ENCODE measurements around the gene RAD21L1.

RAD21L1 gene

DNA sequence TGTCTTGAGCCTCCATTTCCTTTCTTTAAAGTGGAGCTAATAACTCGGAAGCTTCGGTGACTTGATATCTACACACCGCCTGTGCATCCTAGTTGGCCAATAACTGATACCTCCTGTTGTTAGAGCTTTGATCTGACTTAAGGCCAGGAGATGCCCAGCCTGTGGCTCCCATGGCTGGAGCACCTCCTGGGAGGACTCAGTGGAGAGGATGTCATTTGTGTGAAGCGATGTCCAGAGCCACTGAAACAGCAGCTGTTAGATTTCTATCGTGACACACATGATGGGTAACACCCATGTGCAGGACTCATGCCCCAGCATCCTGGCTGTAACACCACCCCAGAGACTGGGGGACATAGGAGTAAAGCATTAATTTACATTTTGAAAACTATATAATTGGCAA is 72.3 kb downstream of the RAD21L1 start:
- no peak for DNase-seq (ENCODE audit: extremely low spot score)
- POLR2A ChIA-PET, result no interaction called here
- CTCF ChIA-PET, result no interaction called here
- no peak for TF ChIP-seq FOXA1 (IDR thresholded peaks at IDR 0.05)
- no peak for TF ChIP-seq ELF4 (IDR thresholded peaks at IDR 0.05)
- no peak for TF ChIP-seq FOXK2 (IDR thresholded peaks at IDR 0.05)
- no peak for TF ChIP-seq SUZ12 (IDR thresholded peaks at IDR 0.05)
- no peak for TF ChIP-seq NFRKB (IDR thresholded peaks at IDR 0.05)
- no peak for TF ChIP-seq L3MBTL2 (conservative IDR thresholded peaks at IDR 0.05)
- no peak for TF ChIP-seq LEF1 (IDR thresholded peaks at IDR 0.05; ENCODE audit: borderline replicate concordance)
- no peak for TF ChIP-seq BHLHE40 (IDR thresholded peaks at IDR 0.05; ENCODE audit: borderline replicate concordance)
- no peak for TF ChIP-seq ZNF384 (IDR thresholded peaks at IDR 0.05)

DNA sequence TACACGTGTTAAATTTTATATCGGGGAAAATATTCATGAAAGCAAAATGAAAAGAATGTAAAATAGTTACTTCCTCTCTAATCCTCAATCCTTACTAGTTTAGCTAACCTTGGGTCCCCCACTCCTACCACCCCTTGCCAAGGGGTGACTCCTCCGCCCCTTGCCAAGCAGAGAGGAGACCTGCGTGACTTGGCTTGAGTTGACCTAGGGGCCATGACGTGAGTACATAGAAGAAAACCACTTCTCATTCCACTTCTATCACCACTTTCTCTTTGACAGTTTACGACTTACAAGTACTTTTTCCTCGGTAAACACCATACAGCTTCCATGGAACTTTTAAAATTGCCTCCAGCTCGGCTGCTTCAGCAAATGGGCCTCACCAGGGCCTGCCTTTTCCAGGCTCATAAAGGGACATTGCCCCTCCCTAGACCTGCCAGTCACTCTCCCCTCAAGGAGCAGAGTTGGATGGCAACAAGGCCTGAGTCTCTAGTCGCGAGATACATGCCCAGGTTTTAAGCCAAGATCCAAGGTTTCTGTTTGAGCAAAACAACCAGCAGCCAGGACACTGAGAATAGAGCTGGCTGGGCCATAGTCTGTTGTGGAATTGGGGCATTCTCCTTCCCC is 73.2 kb downstream of the RAD21L1 start:
- CTCF ChIA-PET, result interaction anchor here (0.7 kb wide), 1 partner anchor 9 kb away, joined by 4 read pairs; no protein-coding TSS in a partner anchor
- DNase-seq (ENCODE audit: extremely low spot score), result no peak
- POLR2A ChIA-PET, result no interaction called here
- TF ChIP-seq TARDBP (IDR thresholded peaks at IDR 0.05) (no peak), ELF4 (IDR thresholded peaks at IDR 0.05) (no peak), HDGF (IDR thresholded peaks at IDR 0.05; ENCODE audit: borderline replicate concordance) (no peak), L3MBTL2 (conservative IDR thresholded peaks at IDR 0.05) (no peak), FOXM1 (IDR thresholded peaks at IDR 0.05; ENCODE audit: borderline replicate concordance) (no peak), ZNF384 (IDR thresholded peaks at IDR 0.05) (no peak), BHLHE40 (IDR thresholded peaks at IDR 0.05; ENCODE audit: borderline replicate concordance) (no peak), FOXK2 (IDR thresholded peaks at IDR 0.05) (no peak), CTBP1 (IDR thresholded peaks at IDR 0.05; ENCODE audit: borderline replicate concordance) (no peak), SP1 (IDR thresholded peaks at IDR 0.05) (no peak)
- TF ChIP-seq, protein P1, sequence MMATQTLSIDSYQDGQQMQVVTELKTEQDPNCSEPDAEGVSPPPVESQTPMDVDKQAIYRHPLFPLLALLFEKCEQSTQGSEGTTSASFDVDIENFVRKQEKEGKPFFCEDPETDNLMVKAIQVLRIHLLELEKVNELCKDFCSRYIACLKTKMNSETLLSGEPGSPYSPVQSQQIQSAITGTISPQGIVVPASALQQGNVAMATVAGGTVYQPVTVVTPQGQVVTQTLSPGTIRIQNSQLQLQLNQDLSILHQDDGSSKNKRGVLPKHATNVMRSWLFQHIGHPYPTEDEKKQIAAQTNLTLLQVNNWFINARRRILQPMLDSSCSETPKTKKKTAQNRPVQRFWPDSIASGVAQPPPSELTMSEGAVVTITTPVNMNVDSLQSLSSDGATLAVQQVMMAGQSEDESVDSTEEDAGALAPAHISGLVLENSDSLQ (IDR thresholded peaks at IDR 0.05), result no peak

GRCh38 chr20:1299522-1299921 is 73.7 kb downstream of the RAD21L1 start:
- CTCF ChIA-PET, result no interaction called here
- DNase-seq (ENCODE audit: extremely low spot score), result peak; percentile 46
- TF ChIP-seq L3MBTL2 (conservative IDR thresholded peaks at IDR 0.05), result no peak
- no peak for TF ChIP-seq CTBP1 (IDR thresholded peaks at IDR 0.05; ENCODE audit: borderline replicate concordance)
- TF ChIP-seq LEF1 (IDR thresholded peaks at IDR 0.05; ENCODE audit: borderline replicate concordance), result no peak
- no peak for TF ChIP-seq NFRKB (IDR thresholded peaks at IDR 0.05)
- POLR2A ChIA-PET, result no interaction called here

- CTCF ChIA-PET, result no interaction called here
- DNase-seq (ENCODE audit: extremely low spot score), result no peak
- POLR2A ChIA-PET, result no interaction called here
- no peak for TF ChIP-seq SP1 (IDR thresholded peaks at IDR 0.05)
- no peak for TF ChIP-seq L3MBTL2 (conservative IDR thresholded peaks at IDR 0.05)
- no peak for TF ChIP-seq ARNT (IDR thresholded peaks at IDR 0.05)
- TF ChIP-seq FOXK2 (IDR thresholded peaks at IDR 0.05), result no peak
- no peak for TF ChIP-seq LEF1 (IDR thresholded peaks at IDR 0.05; ENCODE audit: borderline replicate concordance)
- TF ChIP-seq ELF4 (IDR thresholded peaks at IDR 0.05), result no peak
- no peak for TF ChIP-seq SUZ12 (IDR thresholded peaks at IDR 0.05)
- TF ChIP-seq FOXM1 (IDR thresholded peaks at IDR 0.05; ENCODE audit: borderline replicate concordance), result no peak
- TF ChIP-seq, protein P1 (IDR thresholded peaks at IDR 0.05), result no peak
- TF ChIP-seq HDGF (IDR thresholded peaks at IDR 0.05; ENCODE audit: borderline replicate concordance), result no peak
- no peak for TF ChIP-seq FOXA1 (IDR thresholded peaks at IDR 0.05)
- TF ChIP-seq BHLHE40 (IDR thresholded peaks at IDR 0.05; ENCODE audit: borderline replicate concordance), result no peak
Measured at GRCh38 chr20:1300083-1300840, 74.4 kb downstream of the RAD21L1 start.

DNA sequence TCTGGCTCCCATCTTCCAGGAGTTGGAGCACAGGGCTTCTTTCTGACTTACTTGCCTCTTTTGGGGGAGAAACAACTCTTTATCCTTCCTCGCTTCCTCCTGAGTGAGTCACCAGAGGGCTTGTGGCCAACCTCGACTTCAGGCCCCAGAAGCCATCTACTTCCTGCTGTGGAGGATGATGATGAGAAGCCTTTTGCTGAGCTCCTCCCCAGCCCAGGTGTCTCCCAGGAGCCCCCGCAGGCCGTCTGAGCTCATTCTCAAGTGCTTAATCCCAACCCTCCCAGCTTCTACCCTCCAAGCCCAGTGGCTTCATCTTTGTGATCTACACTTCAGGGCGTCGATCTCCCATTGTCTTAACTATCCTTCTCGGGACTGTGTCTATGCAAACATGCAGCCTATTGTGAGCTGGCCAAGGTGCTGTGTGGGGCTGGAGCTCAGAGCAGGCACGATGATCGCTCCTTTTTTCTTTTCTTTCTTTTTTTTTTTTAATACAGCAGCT is 75.2 kb downstream of the RAD21L1 start:
- POLR2A ChIA-PET, result no interaction called here
- TF ChIP-seq NFRKB (IDR thresholded peaks at IDR 0.05) (no peak), TARDBP (IDR thresholded peaks at IDR 0.05) (no peak), CTBP1 (IDR thresholded peaks at IDR 0.05; ENCODE audit: borderline replicate concordance) (no peak), L3MBTL2 (conservative IDR thresholded peaks at IDR 0.05) (no peak), SP1 (IDR thresholded peaks at IDR 0.05) (no peak), HDGF (IDR thresholded peaks at IDR 0.05; ENCODE audit: borderline replicate concordance) (no peak), FOXK2 (IDR thresholded peaks at IDR 0.05) (no peak), FOXM1 (IDR thresholded peaks at IDR 0.05; ENCODE audit: borderline replicate concordance) (no peak), BHLHE40 (IDR thresholded peaks at IDR 0.05; ENCODE audit: borderline replicate concordance) (no peak), FOXA1 (IDR thresholded peaks at IDR 0.05) (no peak), ARNT (IDR thresholded peaks at IDR 0.05) (no peak), SUZ12 (IDR thresholded peaks at IDR 0.05) (no peak), ZNF384 (IDR thresholded peaks at IDR 0.05) (no peak), ELF4 (IDR thresholded peaks at IDR 0.05) (no peak), LEF1 (IDR thresholded peaks at IDR 0.05; ENCODE audit: borderline replicate concordance) (no peak)
- TF ChIP-seq, protein P1 (IDR thresholded peaks at IDR 0.05), result no peak
- no peak for DNase-seq (ENCODE audit: extremely low spot score)
- CTCF ChIA-PET, result no interaction called here
